PC-3 (cell line): Measurements from ENCODE around the gene KANK3. TPM values are rescaled to one million over a fixed set of nuclear protein-coding genes. Genes with fewer than 3 reads are reported as not detected.
A peak's percentile ranks its signal among the peaks of the same experiment; 100 is the strongest.
"Not testable (repeated sequence)": the region's sequence is repeated elsewhere in the genome, so short reads cannot be mapped to it uniquely, and the experiment has no call there.

Experiments used
- ATAC-seq: fragments of 200-7000 bp; cut with Tn5 transposase; 2 replicates; pipeline ENCODE4 v1.9.1; 2020; ENCODE audit warnings: mild to moderate bottlenecking, moderate library complexity
- BruUV-seq: library from RNA; stranded (reverse); fragments of 400-500 nt; replicated peaks from 2 replicates; lab custom pipeline; 2021; lab: Mats Ljungman, UMichigan
- CTCF ChIA-PET: fragments of 300-600 bp; sonication (Branson Sonifier 250); formaldehyde crosslinking; loops from one replicate; lab custom pipeline; 2022; ENCODE audit warnings: antibody characterized with exemption; lab: Charles Lee
- POLR2A ChIA-PET: fragments of 300-600 bp; sonication (Branson Sonifier 250); formaldehyde crosslinking; loops from one replicate; lab custom pipeline; 2022; ENCODE audit warnings: antibody characterized with exemption; ENCODE audit not compliant: unreplicated experiment; lab: Charles Lee
- DNase-seq: peaks from one replicate; pipeline ENCODE4 v3.0.0-alpha.2; 2015
- H2AFZ ChIP-seq: fragments of 300-600 bp; sonication (generic); 2 replicates; pipeline ENCODE4 v1.6.0; 2016; ENCODE audit warnings: antibody characterized with exemption, low read length
- H3F3A ChIP-seq: fragments of 300-600 bp; sonication (generic); one replicate; pipeline ENCODE4 v1.6.0; 2017; ENCODE audit warnings: antibody characterized with exemption, low read length, control low read depth, mild to moderate bottlenecking; ENCODE audit not compliant: unreplicated experiment
- H3K27ac ChIP-seq: fragments of 300-600 bp; sonication (generic); 2 replicates; pipeline ENCODE4 v1.5.1; 2016; ENCODE audit warnings: mild to moderate bottlenecking, low read length
- H3K27me3 ChIP-seq: fragments of 300-600 bp; sonication (generic); 2 replicates; pipeline ENCODE4 v1.6.1; 2016; ENCODE audit warnings: low read length, mixed read lengths
- H3K36me3 ChIP-seq: fragments of 300-600 bp; sonication (generic); 2 replicates; pipeline ENCODE4 v1.6.1; 2016; ENCODE audit warnings: low read depth, mixed run types, low read length, mixed read lengths
- H3K4me1 ChIP-seq: fragments of 300-600 bp; sonication (generic); 2 replicates; pipeline ENCODE4 v1.5.1; 2016; ENCODE audit warnings: low read length; ENCODE audit not compliant: insufficient read depth
- H3K4me2 ChIP-seq: fragments of 300-600 bp; sonication (generic); 2 replicates; pipeline ENCODE4 v1.6.0; 2016; ENCODE audit warnings: low read length
- H3K4me3 ChIP-seq: fragments of 300-600 bp; sonication (generic); 2 replicates; pipeline ENCODE4 v1.5.1; 2016; ENCODE audit warnings: mild to moderate bottlenecking, low read length, mixed read lengths
- H3K79me2 ChIP-seq: fragments of 300-600 bp; sonication (generic); 2 replicates; pipeline ENCODE4 v1.6.1; 2017; ENCODE audit warnings: low read length, mixed read lengths
- H3K9ac ChIP-seq: fragments of 300-600 bp; sonication (generic); 2 replicates; pipeline ENCODE4 v1.6.0; 2016; ENCODE audit warnings: mild to moderate bottlenecking, low read length
- H3K9me2 ChIP-seq: fragments of 300-600 bp; sonication (generic); replicated peaks from 2 replicates; pipeline ENCODE4 v1.6.1; 2016; ENCODE audit warnings: mixed run types, low read length, mixed read lengths
- H3K9me3 ChIP-seq: fragments of 300-600 bp; sonication (generic); 2 replicates; pipeline ENCODE4 v1.6.1; 2016; ENCODE audit warnings: low read length, mixed read lengths
- H4K20me1 ChIP-seq: fragments of 300-600 bp; sonication (generic); 2 replicates; pipeline ENCODE4 v1.6.1; 2016; ENCODE audit warnings: low read length, mixed read lengths
- CTCF ChIP-seq: fragments of 300-600 bp; sonication (generic); conservative IDR thresholded peaks from 2 replicates; pipeline ENCODE4 v1.5.1; 2017; ENCODE audit warnings: antibody characterized with exemption, low read depth, mild to moderate bottlenecking, low read length
- EZH2 ChIP-seq: fragments of 300-600 bp; sonication (generic); IDR thresholded peaks from one replicate; pipeline ENCODE4 v1.6.1; 2017; ENCODE audit warnings: antibody characterized with exemption, mild to moderate bottlenecking, low read length; ENCODE audit not compliant: unreplicated experiment
- EZH2phosphoT487 ChIP-seq: fragments of 300-600 bp; sonication (generic); IDR thresholded peaks from 2 replicates; pipeline ENCODE4 v1.6.1; 2018; ENCODE audit warnings: mild to moderate bottlenecking, antibody characterized with exemption, low read length, borderline replicate concordance
- intact Hi-C: fragments of 100-400 bp; cut with micrococcal nuclease; formaldehyde crosslinking; loops from 2 replicates; pipeline ENCODE4 v1.9.0; 2023
- total RNA-seq: library from RNA; depleted of rRNA; stranded (reverse); fragments of >200 nt; gene quantifications from 2 replicates; pipeline ENCODE4 v1.2.3, GENCODE V29; 2014

Gene KANK3
- total RNA-seq, 1 experiment from 2014 or later = 0.87 TPM

- Histone ChIP-seq H3F3A (no peaks in the 10 kb centered on the region), H3K27ac (no peak overlapping the region), H4K20me1 (peaks cover under 1% of the 10 kb centered on the region; the same call in 1 of the 2 replicates), H3K4me2 (no peak overlapping the region), H3K9ac (no peak overlapping the region), H3K79me2 (peaks cover 24% of the 10 kb centered on the region), H3K27me3 (no peaks in the 10 kb centered on the region), H2AFZ (no peak overlapping the region), H3K36me3 (peaks cover 2% of the 10 kb centered on the region; the same call in 1 of the 2 replicates), H3K9me2 (no peaks in the 10 kb centered on the region), H3K9me3 (no peaks in the 10 kb centered on the region), H3K4me3 (no peak overlapping the region), H3K4me1 (peaks cover 16% of the 10 kb centered on the region)
- TF ChIP-seq EZH2phosphoT487 (no peak), CTCF (no peak), EZH2 (no peak)
- CTCF ChIA-PET = no interaction called here
- POLR2A ChIA-PET = no interaction called here
- DNase-seq (no peak), ATAC-seq (no peak)
- intact Hi-C loops = no loop called here
- BruUV-seq = no TSS peak
Observed at GRCh38 chr19:8316351-8317125, 26.5 kb downstream of the KANK3 start.

- Histone ChIP-seq H3K4me1 (peaks cover 18% of the 10 kb centered on the region), H3K79me2 (peaks cover 10% of the 10 kb centered on the region)
- H2AFZ ChIP-seq, H3K9me3 ChIP-seq, H3K27me3 ChIP-seq, DNase-seq, H3K4me3 ChIP-seq, intact Hi-C loops, H3K9me2 ChIP-seq, H3F3A ChIP-seq, H3K4me2 ChIP-seq, H3K9ac ChIP-seq, H3K36me3 ChIP-seq, POLR2A ChIA-PET, BruUV-seq, H4K20me1 ChIP-seq, ATAC-seq, H3K27ac ChIP-seq, CTCF ChIA-PET: not testable (repeated sequence)
Observed at GRCh38 chr19:8314981-8315640, 28.0 kb downstream of the KANK3 start.

- Histone ChIP-seq H3K27ac (no peak overlapping the region), H2AFZ (no peak overlapping the region), H3K27me3 (no peaks in the 10 kb centered on the region), H3K9me2 (no peaks in the 10 kb centered on the region), H3K4me1 (peaks cover 37% of the 10 kb centered on the region), H3K9ac (no peak overlapping the region), H3F3A (peaks cover 11% of the 10 kb centered on the region), H3K79me2 (peaks cover 13% of the 10 kb centered on the region), H3K4me3 (no peak overlapping the region), H3K4me2 (no peak overlapping the region), H4K20me1 (no peaks in the 10 kb centered on the region), H3K9me3 (no peaks in the 10 kb centered on the region), H3K36me3 (peaks cover 13% of the 10 kb centered on the region; the same call in 1 of the 2 replicates)
- TF ChIP-seq CTCF (no peak), EZH2 (no peak), EZH2phosphoT487 (no peak)
- peak; percentile 40 for DNase-seq
- no peak for ATAC-seq
- intact Hi-C loops = no loop called here
- ChIA-PET CTCF (interaction anchor here (0.6 kb wide), 1 partner anchor 87 kb away, joined by 4 read pairs; no protein-coding TSS in a partner anchor), POLR2A (interaction anchor here (0.6 kb wide), 1 partner anchor 78 kb away, joined by 3 read pairs; no protein-coding TSS in a partner anchor)
- no TSS peak for BruUV-seq
Observed at GRCh38 chr19:8311461-8312260, 31.4 kb downstream of the KANK3 start.
